Measurements from ENCODE around the gene MND1.

The MND1 gene

DNA sequence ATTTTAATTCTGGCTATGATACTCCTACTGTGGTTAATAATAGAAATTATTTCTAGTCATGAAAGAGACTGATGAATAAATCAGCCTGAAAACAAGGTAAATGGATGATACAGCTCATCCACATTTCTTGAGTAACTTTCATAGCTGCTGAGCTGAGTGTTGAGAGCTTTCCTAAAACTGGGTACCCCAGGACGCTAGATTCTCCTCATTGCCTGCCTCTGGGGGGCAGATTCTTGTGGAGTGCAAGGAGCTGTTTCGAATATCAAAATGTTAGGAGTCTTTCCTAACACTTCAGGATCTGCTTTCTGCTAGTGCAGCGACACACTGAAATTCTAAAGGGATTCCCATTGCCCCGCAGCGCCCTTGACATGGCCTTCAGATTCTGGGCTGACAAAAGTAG, 2.1 kb downstream of the MND1 start:
- DNase-seq (ENCODE audit: low read depth, low spot score), result no peak

DNA sequence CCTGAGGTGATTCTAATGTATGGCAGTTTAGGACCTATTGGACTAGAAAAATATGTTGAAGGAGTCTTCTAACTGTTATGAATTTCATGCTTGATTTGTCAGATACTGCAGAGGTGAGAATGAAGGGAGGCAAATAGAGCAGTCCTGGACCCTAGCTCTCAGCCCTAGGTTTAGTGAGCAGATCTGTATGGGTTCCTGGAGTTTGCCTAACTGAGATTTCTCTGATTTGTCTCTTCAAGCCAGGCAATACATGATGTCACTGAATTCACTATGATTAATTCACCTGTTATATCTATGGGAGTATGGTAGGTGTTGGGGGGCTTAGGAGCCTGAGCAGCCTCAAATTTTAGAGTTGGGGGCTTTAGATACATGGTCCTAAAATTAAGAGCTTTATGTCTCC, 2.6 kb downstream of the MND1 start:
- DNase-seq (ENCODE audit: low read depth, low spot score), result no peak

GRCh38 chr4:153348006-153348405, 3.5 kb downstream of the MND1 start:
- DNase-seq (ENCODE audit: low read depth, low spot score), result no peak

DNA sequence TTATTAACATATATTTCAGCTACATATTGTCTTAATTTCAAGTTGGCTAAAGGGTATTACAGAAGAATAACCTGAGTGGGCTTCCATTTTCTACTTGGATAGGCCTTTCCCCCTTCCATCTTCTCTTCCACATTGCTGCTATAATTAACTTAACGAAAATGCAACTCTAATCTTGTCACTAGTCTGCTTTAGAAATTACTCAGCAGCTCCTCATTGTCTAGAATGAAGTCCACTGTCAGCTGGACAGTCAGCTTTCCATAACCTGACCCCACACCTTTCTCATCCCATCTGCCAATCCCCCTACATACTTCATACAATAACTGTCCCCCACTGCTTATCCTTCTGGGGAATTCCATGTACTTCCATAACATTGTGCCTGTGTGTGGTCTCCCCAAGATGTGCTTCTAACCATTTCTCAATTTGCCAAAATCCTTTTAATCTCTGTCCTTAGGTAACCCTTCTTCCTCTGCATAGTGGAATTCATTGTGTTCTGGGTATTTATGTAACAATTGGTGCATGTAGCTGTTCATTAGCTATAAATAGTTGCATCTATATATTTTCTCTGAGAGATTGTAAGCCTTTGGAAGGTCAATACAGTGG, 4.8 kb downstream of the MND1 start:
- no peak for DNase-seq (ENCODE audit: low read depth, low spot score)

- no peak for DNase-seq (ENCODE audit: low read depth, low spot score)
Observed at GRCh38 chr4:153362184-153362583, 17.7 kb downstream of the MND1 start.

DNA sequence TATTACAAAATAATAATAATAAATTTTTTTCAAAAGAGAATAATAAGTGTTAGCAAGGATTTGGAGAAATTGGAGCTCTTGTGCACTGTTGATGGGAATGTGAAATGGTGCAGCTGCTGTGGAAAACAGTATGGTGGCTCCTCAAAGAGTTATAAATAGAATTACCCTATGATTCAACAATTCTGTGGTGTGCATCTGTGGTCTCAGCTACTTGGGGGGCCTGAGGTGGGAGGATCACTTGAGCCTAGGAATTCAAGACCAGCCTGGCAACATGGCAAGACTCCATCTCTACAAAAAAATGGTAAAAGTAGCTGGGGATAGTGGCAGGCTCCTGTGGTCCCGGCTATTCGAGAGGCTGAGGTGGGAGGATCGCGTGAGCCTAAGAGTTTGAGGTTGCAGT, 19.6 kb downstream of the MND1 start:
- no peak for DNase-seq (ENCODE audit: low read depth, low spot score)

DNA sequence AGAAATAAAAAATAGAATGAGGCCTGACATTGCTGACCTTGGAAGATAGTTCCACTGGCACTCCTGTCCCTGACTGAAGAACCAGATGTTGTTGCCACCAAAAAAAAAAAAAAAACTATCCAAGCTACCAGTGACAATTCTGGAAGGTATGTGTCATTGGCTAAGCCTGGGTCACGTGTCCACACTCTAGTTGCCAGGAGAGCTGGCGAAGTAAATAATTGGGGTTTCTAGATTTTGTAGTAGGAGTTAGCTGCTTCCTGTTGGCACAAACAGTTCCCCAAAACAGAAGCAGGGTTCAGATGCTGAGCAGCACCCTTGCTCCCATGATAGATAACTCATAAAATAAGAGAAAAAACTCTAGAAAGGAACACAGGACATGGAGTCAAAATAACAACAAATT, 20.5 kb downstream of the MND1 start:
- DNase-seq (ENCODE audit: low read depth, low spot score), result no peak

- DNase-seq (ENCODE audit: low read depth, low spot score), result no peak
Observed at GRCh38 chr4:153366486-153366885, 22.0 kb downstream of the MND1 start.

DNA sequence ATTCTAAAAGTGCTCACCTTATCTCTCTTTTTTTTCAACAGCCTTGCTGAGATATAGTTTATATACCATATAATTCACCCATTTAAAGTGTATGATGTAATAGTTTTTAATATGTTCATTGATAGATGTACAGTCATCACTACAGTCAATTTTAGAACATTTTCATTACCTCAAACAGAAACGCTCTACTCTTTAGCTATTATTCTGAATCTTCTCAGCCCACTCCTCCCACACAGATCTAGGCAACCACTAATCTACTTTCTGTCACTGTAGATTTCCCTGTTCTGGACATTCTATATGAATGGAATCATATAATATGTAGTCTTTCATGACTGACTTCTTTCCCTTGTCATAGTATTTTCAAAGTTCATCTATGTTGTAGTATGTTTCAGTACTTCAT, 22.6 kb downstream of the MND1 start:
- no peak for DNase-seq (ENCODE audit: low read depth, low spot score)

GRCh38 chr4:153369021-153369420, 24.5 kb downstream of the MND1 start:
- DNase-seq (ENCODE audit: low read depth, low spot score), result no peak

DNA sequence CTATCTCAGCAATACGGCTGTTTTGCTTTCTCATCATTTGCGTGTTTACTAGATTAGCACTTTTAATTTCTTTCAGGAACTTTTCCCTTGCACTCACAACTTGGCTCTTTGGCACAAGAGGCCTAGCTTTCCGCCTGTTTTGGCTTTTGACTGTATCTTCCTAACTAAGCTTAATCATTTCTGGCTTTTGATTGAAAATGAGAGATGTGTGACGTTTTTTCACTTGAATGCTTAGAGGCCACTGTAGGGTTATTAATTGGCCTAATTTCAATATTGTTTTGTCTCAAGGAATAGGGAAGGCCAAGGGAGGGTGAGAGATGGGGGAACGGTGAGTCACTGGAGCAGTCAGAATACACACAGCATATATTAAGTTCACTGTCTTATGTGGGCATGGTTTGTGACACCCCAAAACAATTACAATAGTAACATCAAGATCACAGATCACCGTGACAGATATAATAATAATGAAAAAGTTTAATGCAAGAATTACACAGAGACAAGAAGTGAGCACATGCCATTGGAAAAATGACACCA, 27.3 kb downstream of the MND1 start:
- no peak for DNase-seq (ENCODE audit: low read depth, low spot score)

DNA sequence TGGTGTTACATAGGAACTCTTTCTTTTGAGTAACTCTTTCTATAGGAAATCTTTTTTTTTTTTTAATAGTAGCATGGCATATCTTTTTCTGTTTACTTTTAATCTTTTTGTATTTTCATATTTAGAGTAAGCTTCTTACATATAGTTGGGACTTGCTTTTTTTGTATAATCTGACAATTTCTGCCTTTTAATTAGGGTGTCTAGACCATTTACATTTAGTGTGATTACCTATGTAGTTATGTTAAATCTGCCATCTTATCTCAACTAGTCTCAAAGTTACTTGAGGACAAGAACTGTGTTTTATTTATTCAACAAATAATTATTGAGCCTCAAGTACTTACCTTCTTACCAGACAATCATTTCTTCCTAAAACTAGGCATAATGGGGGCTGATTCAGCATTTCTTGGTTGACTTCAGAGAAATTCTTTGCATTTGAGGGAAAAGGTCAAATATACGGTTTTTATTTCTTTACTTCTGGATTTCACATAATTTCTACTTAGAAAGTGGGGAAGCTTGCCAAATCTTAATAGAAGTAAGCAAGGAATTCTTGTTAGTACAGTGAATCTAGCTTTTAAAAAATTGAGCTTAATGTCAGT, 28.6 kb downstream of the MND1 start:
- DNase-seq (ENCODE audit: low read depth, low spot score), result no peak

GRCh38 chr4:153374442-153374841, 30.0 kb downstream of the MND1 start:
- no peak for DNase-seq (ENCODE audit: low read depth, low spot score)

GRCh38 chr4:153375303-153375702, 30.8 kb downstream of the MND1 start:
- DNase-seq (ENCODE audit: low read depth, low spot score), result no peak

GRCh38 chr4:153383131-153383530, 38.6 kb downstream of the MND1 start:
- DNase-seq (ENCODE audit: low read depth, low spot score), result no peak

- no peak for DNase-seq (ENCODE audit: low read depth, low spot score)
Observed at GRCh38 chr4:153384160-153384559, 39.7 kb downstream of the MND1 start.

- DNase-seq (ENCODE audit: low read depth, low spot score), result no peak
Observed at GRCh38 chr4:153385784-153386183, 41.3 kb downstream of the MND1 start.

GRCh38 chr4:153387981-153388380, 43.5 kb downstream of the MND1 start:
- no peak for DNase-seq (ENCODE audit: low read depth, low spot score)

- DNase-seq (ENCODE audit: low read depth, low spot score), result no peak
Observed at GRCh38 chr4:153393397-153393796, 48.9 kb downstream of the MND1 start.

- no peak for DNase-seq (ENCODE audit: low read depth, low spot score)
Observed at GRCh38 chr4:153394945-153395344, 50.5 kb downstream of the MND1 start.

DNA sequence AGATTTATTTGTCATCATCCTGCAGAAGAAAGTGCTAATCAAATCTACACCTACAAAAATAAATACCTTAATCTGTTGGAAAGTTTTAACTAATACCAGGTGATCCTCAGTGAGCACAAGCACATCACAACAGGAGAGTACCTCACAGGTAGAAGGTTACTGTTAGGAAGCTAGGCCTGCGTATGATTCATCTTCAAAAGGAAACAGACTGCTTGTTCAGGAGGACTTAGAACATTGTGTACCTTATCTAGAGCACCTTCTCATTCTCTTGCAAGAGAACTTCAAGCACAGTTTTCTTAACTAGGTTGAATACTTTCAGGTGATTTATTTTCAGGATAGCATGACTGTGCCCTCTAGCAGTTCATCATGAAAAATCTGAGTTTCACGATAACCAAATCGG, 54.2 kb downstream of the MND1 start:
- DNase-seq (ENCODE audit: low read depth, low spot score), result no peak

- no peak for DNase-seq (ENCODE audit: low read depth, low spot score)
Observed at GRCh38 chr4:153399358-153399757, 54.9 kb downstream of the MND1 start.

- DNase-seq (ENCODE audit: low read depth, low spot score), result no peak
Observed at GRCh38 chr4:153401501-153401900, 57.0 kb downstream of the MND1 start.

DNA sequence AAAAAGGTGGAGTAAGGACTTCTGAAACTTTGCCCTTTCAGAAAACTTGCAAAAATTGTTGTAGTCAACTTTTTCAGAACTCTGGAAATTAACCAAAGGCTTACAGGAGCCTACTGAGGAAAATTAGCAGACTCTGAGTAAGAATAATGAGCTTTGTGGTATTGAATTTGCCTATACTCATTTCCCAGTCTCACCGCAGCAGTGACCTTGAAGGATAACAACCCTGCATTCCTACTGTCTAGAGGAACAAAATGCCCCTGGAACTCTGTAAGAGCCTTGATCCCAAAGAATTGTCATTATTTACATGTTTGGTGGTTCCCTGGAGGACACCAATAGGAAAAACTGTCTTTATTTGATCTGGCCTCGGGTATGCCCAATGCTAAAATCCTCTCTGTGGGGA, 57.9 kb downstream of the MND1 start:
- DNase-seq (ENCODE audit: low read depth, low spot score), result no peak

Data from ELF-1 (cell line).